ENCODE measurements around the gene PSMB10. TPM values are rescaled to one million over a fixed set of nuclear protein-coding genes. Genes with fewer than 3 reads are reported as not detected.

Gene PSMB10
- total RNA-seq, 1 experiment from 2014 or later: 39.5 TPM

GRCh38 chr16:67965668-67966548, 29.3 kb upstream of the PSMB10 start:
- H2AFZ ChIP-seq: no peak overlapping the region
- H4K20me1 ChIP-seq (ENCODE audit: insufficient read depth): no peaks in the 10 kb centered on the region
- H3K4me3 ChIP-seq: no peak overlapping the region
- ChIA-PET CTCF (interaction anchor here (0.5 to 1.0 kb wide), 2 partner anchors 30 to 401 kb away, joined by 3 read pairs; no protein-coding TSS in a partner anchor), POLR2A (ENCODE audit: unreplicated experiment) (interaction anchor here (0.5 to 0.6 kb wide), 2 partner anchors 520 to 718 kb away, joined by 4 to 6 read pairs; no protein-coding TSS in a partner anchor)
- no peak overlapping the region for H3K4me2 ChIP-seq
- H3K27me3 ChIP-seq (ENCODE audit: insufficient read depth, low read depth): no peaks in the 10 kb centered on the region
- H3K9me3 ChIP-seq (ENCODE audit: insufficient read depth, low read depth): no peaks in the 10 kb centered on the region
- peak in 1 of 2 experiments; percentile 38 for DNase-seq
- no peak for TF ChIP-seq EZH2 (IDR thresholded peaks at IDR 0.05; ENCODE audit: low read depth)
- TF ChIP-seq CTCF (conservative IDR thresholded peaks at IDR 0.05): no peak
- BruUV-seq (replicated peaks): no TSS peak
- H3K79me2 ChIP-seq (ENCODE audit: low read depth): 0 out of 2 replicates have a peak, but pooled peaks cover 10% of the 10 kb centered on the region
- intact Hi-C loops (cut with micrococcal nuclease; ENCODE audit: unreplicated experiment): no loop called here
- no peaks in the 10 kb centered on the region for H3F3A ChIP-seq (ENCODE audit: insufficient read depth, low read depth)
- H3K27ac ChIP-seq: no peak overlapping the region
- peaks cover 9% of the 10 kb centered on the region; the same call in 1 of the 2 replicates for H3K4me1 ChIP-seq (replicated peaks; ENCODE audit: insufficient read depth)
- H3K9me2 ChIP-seq (ENCODE audit: insufficient read depth): no peaks in the 10 kb centered on the region
- H3K36me3 ChIP-seq (ENCODE audit: low read depth): no peaks in the 10 kb centered on the region

- BruUV-seq (replicated peaks): no TSS peak
- Histone ChIP-seq H3K27ac (no peak overlapping the region), H3K4me2 (no peak overlapping the region), H3K27me3 (ENCODE audit: insufficient read depth, low read depth) (no peaks in the 10 kb centered on the region), H3K9me3 (ENCODE audit: insufficient read depth, low read depth) (no peaks in the 10 kb centered on the region), H3K79me2 (ENCODE audit: low read depth) (0 out of 2 replicates have a peak, but pooled peaks cover 10% of the 10 kb centered on the region), H2AFZ (no peak overlapping the region), H4K20me1 (ENCODE audit: insufficient read depth) (no peaks in the 10 kb centered on the region), H3K4me1 (replicated peaks; ENCODE audit: insufficient read depth) (peaks cover 9% of the 10 kb centered on the region; the same call in 1 of the 2 replicates), H3F3A (ENCODE audit: insufficient read depth, low read depth) (no peaks in the 10 kb centered on the region), H3K36me3 (ENCODE audit: low read depth) (no peaks in the 10 kb centered on the region), H3K4me3 (no peak overlapping the region), H3K9me2 (ENCODE audit: insufficient read depth) (no peaks in the 10 kb centered on the region)
- intact Hi-C loops (cut with micrococcal nuclease; ENCODE audit: unreplicated experiment): no loop called here
- ChIA-PET CTCF (no interaction called here), POLR2A (ENCODE audit: unreplicated experiment) (no interaction called here)
- TF ChIP-seq CTCF (conservative IDR thresholded peaks at IDR 0.05): no peak
- TF ChIP-seq EZH2 (IDR thresholded peaks at IDR 0.05; ENCODE audit: low read depth): no peak
- DNase-seq: no peak
Observed at GRCh38 chr16:67964477-67965131, 28.0 kb upstream of the PSMB10 start.

GRCh38 chr16:67963662-67964321, 27.1 kb upstream of the PSMB10 start:
- Histone ChIP-seq H3K27ac (no peak overlapping the region), H3K4me3 (no peak overlapping the region), H3F3A (ENCODE audit: insufficient read depth, low read depth) (no peaks in the 10 kb centered on the region), H3K9me2 (ENCODE audit: insufficient read depth) (no peaks in the 10 kb centered on the region), H3K4me1 (replicated peaks; ENCODE audit: insufficient read depth) (peaks cover 9% of the 10 kb centered on the region; the same call in 1 of the 2 replicates), H3K9me3 (ENCODE audit: insufficient read depth, low read depth) (no peaks in the 10 kb centered on the region), H4K20me1 (ENCODE audit: insufficient read depth) (no peaks in the 10 kb centered on the region), H2AFZ (no peak overlapping the region), H3K79me2 (ENCODE audit: low read depth) (0 out of 2 replicates have a peak, but pooled peaks cover 10% of the 10 kb centered on the region), H3K27me3 (ENCODE audit: insufficient read depth, low read depth) (no peaks in the 10 kb centered on the region), H3K36me3 (ENCODE audit: low read depth) (no peaks in the 10 kb centered on the region), H3K4me2 (no peak overlapping the region)
- ChIA-PET POLR2A (ENCODE audit: unreplicated experiment) (no interaction called here), CTCF (interaction anchor here (0.6 kb wide), 1 partner anchor 891 kb away, joined by 3 read pairs; no protein-coding TSS in a partner anchor)
- BruUV-seq (replicated peaks): no TSS peak
- TF ChIP-seq EZH2 (IDR thresholded peaks at IDR 0.05; ENCODE audit: low read depth): no peak
- TF ChIP-seq CTCF (conservative IDR thresholded peaks at IDR 0.05): no peak
- intact Hi-C loops (cut with micrococcal nuclease; ENCODE audit: unreplicated experiment): no loop called here
- no peak for DNase-seq

Measured in PC-9 (cell line).